ENCODE results near the gene NEK1.

DNA sequence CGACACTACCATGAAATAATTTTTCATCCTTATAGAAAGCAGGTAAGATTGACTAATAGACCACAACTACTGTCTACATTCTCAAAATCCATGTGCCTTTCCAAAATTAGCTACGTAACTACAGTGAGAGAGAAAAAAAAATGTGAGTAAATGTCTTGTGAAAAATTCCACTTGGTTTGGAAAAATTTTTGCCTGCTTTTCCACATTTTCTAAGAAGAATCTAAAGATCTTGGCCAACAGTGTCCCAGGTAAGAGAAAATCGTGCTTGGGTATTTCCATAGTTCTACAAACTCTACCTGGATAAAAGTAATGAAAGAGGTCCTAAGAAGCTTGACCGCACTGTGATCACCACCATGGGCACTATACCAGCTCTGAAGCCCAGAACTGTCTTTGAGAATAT lies 6.6 kb upstream of the NEK1 start:
- TF ChIP-seq, protein P1, sequence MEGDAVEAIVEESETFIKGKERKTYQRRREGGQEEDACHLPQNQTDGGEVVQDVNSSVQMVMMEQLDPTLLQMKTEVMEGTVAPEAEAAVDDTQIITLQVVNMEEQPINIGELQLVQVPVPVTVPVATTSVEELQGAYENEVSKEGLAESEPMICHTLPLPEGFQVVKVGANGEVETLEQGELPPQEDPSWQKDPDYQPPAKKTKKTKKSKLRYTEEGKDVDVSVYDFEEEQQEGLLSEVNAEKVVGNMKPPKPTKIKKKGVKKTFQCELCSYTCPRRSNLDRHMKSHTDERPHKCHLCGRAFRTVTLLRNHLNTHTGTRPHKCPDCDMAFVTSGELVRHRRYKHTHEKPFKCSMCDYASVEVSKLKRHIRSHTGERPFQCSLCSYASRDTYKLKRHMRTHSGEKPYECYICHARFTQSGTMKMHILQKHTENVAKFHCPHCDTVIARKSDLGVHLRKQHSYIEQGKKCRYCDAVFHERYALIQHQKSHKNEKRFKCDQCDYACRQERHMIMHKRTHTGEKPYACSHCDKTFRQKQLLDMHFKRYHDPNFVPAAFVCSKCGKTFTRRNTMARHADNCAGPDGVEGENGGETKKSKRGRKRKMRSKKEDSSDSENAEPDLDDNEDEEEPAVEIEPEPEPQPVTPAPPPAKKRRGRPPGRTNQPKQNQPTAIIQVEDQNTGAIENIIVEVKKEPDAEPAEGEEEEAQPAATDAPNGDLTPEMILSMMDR (CRISPR knock-in tag; IDR thresholded peaks at IDR 0.05): no peak
- TF ChIP-seq, protein P2, sequence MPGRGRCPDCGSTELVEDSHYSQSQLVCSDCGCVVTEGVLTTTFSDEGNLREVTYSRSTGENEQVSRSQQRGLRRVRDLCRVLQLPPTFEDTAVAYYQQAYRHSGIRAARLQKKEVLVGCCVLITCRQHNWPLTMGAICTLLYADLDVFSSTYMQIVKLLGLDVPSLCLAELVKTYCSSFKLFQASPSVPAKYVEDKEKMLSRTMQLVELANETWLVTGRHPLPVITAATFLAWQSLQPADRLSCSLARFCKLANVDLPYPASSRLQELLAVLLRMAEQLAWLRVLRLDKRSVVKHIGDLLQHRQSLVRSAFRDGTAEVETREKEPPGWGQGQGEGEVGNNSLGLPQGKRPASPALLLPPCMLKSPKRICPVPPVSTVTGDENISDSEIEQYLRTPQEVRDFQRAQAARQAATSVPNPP (CRISPR knock-in tag; IDR thresholded peaks at IDR 0.05): no peak
- TF ChIP-seq ZNF17 (CRISPR knock-in tag; IDR thresholded peaks at IDR 0.05): no peak
- TF ChIP-seq ZFX (CRISPR knock-in tag; IDR thresholded peaks at IDR 0.05; ENCODE audit: low read depth): no peak
- no peak for TF ChIP-seq NCOA2 (CRISPR knock-in tag; IDR thresholded peaks at IDR 0.05)
- no peak for TF ChIP-seq MYC (CRISPR knock-in tag; IDR thresholded peaks at IDR 0.05; ENCODE audit: borderline replicate concordance)
- TF ChIP-seq, protein P3, sequence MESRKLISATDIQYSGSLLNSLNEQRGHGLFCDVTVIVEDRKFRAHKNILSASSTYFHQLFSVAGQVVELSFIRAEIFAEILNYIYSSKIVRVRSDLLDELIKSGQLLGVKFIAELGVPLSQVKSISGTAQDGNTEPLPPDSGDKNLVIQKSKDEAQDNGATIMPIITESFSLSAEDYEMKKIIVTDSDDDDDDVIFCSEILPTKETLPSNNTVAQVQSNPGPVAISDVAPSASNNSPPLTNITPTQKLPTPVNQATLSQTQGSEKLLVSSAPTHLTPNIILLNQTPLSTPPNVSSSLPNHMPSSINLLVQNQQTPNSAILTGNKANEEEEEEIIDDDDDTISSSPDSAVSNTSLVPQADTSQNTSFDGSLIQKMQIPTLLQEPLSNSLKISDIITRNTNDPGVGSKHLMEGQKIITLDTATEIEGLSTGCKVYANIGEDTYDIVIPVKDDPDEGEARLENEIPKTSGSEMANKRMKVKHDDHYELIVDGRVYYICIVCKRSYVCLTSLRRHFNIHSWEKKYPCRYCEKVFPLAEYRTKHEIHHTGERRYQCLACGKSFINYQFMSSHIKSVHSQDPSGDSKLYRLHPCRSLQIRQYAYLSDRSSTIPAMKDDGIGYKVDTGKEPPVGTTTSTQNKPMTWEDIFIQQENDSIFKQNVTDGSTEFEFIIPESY (CRISPR knock-in tag; IDR thresholded peaks at IDR 0.05): no peak
- TF ChIP-seq ZNF431 (CRISPR knock-in tag; IDR thresholded peaks at IDR 0.05; ENCODE audit: borderline replicate concordance, low read depth): no peak
- no peak for TF ChIP-seq ZBTB8A (CRISPR knock-in tag; IDR thresholded peaks at IDR 0.05; ENCODE audit: borderline replicate concordance, low read depth)

All from HepG2 (cell line).